Activated CD4-positive, alpha-beta T cell treated with anti-CD3 and anti-CD28 coated beads for 36 hours (primary cell): ENCODE results near the gene SYCP2. TPM values are rescaled to one million over a fixed set of nuclear protein-coding genes. Genes with fewer than 3 reads are reported as not detected.

ENCODE experiments used
- ATAC-seq: fragments of 200-7000 bp; cut with Tn5 transposase; one replicate; pipeline ENCODE4 v1.10.0; 2021; ENCODE audit warnings: mild to moderate bottlenecking, moderate library complexity
- CTCF ChIA-PET: fragments of 350-600 bp; sonication (Branson Sonifier 250); formaldehyde crosslinking; loops from one replicate; lab custom pipeline; 2021; ENCODE audit warnings: antibody characterized with exemption; lab: Charles Lee
- POLR2A ChIA-PET: fragments of 350-600 bp; sonication (Branson Sonifier 250); formaldehyde crosslinking; loops from one replicate; lab custom pipeline; 2021; ENCODE audit warnings: antibody characterized with exemption, inconsistent platforms; lab: Charles Lee
- DNase-seq: peaks from one replicate; pipeline ENCODE4 v3.0.0-alpha.2; 2020
- H3K27ac Mint-ChIP-seq: one replicate; pipeline ENCODE4 v1.8.0; 2021; ENCODE audit warnings: mixed read lengths
- H3K27me3 Mint-ChIP-seq: one replicate; pipeline ENCODE4 v1.8.0; 2021; ENCODE audit warnings: mixed read lengths
- H3K36me3 Mint-ChIP-seq: one replicate; pipeline ENCODE4 v1.8.0; 2021; ENCODE audit warnings: low read depth, mixed read lengths
- H3K4me1 Mint-ChIP-seq: one replicate; pipeline ENCODE4 v1.8.0; 2021; ENCODE audit warnings: mixed read lengths
- H3K4me3 Mint-ChIP-seq: one replicate; pipeline ENCODE4 v1.8.0; 2021; ENCODE audit warnings: mild to moderate bottlenecking, moderate library complexity, mixed read lengths
- H3K9me3 Mint-ChIP-seq: one replicate; pipeline ENCODE4 v1.8.0; 2021; ENCODE audit warnings: low read depth, mixed read lengths
- intact Hi-C, 2 experiments: fragments of 100-400 bp; cut with DNase I in 1 of 2; cut with micrococcal nuclease in 1 of 2; formaldehyde crosslinking; loops; one replicate each; pipeline versions ENCODE4 v1.14.2 to v1.15.1; 2022 to 2024; cut with DNase I, micrococcal nuclease
- total RNA-seq, 2 experiments: library from RNA; stranded (reverse); gene quantifications; one replicate each; pipeline ENCODE4 v1.2.3, GENCODE V29; 2021

The SYCP2 gene, protein sequence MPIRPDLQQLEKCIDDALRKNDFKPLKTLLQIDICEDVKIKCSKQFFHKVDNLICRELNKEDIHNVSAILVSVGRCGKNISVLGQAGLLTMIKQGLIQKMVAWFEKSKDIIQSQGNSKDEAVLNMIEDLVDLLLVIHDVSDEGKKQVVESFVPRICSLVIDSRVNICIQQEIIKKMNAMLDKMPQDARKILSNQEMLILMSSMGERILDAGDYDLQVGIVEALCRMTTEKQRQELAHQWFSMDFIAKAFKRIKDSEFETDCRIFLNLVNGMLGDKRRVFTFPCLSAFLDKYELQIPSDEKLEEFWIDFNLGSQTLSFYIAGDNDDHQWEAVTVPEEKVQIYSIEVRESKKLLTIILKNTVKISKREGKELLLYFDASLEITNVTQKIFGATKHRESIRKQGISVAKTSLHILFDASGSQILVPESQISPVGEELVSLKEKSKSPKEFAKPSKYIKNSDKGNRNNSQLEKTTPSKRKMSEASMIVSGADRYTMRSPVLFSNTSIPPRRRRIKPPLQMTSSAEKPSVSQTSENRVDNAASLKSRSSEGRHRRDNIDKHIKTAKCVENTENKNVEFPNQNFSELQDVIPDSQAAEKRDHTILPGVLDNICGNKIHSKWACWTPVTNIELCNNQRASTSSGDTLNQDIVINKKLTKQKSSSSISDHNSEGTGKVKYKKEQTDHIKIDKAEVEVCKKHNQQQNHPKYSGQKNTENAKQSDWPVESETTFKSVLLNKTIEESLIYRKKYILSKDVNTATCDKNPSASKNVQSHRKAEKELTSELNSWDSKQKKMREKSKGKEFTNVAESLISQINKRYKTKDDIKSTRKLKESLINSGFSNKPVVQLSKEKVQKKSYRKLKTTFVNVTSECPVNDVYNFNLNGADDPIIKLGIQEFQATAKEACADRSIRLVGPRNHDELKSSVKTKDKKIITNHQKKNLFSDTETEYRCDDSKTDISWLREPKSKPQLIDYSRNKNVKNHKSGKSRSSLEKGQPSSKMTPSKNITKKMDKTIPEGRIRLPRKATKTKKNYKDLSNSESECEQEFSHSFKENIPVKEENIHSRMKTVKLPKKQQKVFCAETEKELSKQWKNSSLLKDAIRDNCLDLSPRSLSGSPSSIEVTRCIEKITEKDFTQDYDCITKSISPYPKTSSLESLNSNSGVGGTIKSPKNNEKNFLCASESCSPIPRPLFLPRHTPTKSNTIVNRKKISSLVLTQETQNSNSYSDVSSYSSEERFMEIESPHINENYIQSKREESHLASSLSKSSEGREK (N-terminal part only)
- 1 to 10 TPM; 1.5 to 2.1 TPM for total RNA-seq

DNA sequence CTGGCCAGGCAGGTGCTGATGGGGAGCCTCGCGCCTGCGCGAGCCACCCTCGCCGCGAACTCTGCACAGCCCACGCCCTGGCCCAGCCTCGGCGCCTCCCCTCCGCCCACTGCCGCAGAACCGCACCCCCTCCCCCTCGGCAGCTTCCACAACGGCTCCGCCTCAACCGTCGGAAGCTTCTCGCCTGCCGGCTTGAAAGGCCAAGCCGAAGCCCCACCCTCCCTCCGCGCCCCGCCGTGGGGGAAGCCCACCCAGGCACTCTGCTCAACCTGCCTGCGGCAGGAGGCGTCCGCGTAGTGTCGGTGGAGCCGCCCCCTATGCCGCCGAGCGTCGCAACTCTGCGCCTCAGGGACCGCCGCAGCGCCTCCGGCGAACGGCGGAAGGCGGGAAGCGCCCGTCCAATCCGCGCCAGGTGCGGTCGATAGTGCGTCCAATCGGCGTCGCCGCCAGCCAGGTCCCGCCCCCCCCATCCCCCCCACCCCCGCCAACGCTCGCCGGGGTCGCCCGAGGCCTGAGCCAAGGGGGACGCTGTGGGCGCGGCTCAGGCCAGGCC is at the start of gene SYCP2:
Gene SYCP2, minus strand, starts transcription at position 342 of the 553 bp plus-strand sequence. CDS start 11,224 bp downstream, outside the sequence.
- Mint-ChIP-seq H3K4me1 (peaks cover 30% of the 10 kb centered on the region), H3K27ac (peak within 1 kb of the TSS; percentile 60), H3K27me3 (peaks cover 1% of the 10 kb centered on the region), H3K4me3 (peak within 1 kb of the TSS; percentile 63), H3K9me3 (no peaks in the 10 kb centered on the region), H3K36me3 (peaks cover 2% of the 10 kb centered on the region)
- intact Hi-C loops = no loop called here
- DNase-seq = peak; percentile 76
- ATAC-seq = peak; percentile 60
- ChIA-PET CTCF (interaction anchor here (0.6 to 4.4 kb wide), 6 partner anchors 12 to 260 kb away, joined by 3 to 48 read pairs (median 4); no protein-coding TSS in a partner anchor), POLR2A (interaction anchor here (0.7 kb wide), 1 partner anchor 1281 kb away, joined by 5 read pairs; no protein-coding TSS in a partner anchor)

DNA sequence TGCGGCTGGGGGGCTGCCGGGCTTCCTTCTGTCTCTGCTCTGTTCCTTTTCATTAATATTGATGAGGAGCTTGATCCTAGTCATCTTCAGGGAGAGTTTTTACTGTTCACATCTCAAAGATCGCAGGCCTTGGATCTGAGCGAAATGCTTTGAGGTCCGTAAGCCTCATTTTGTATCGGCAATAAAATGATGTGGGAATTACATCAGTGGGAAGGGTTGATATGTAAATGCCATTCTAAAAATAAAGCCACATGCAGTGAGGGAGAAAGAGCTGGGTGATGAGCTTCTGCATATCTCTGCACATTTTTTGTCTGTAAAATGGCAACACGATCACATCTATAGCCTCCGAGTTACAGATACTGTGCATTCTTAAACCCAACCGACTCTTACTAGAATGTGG is 49.6 kb upstream of the SYCP2 start:
- POLR2A ChIA-PET = no interaction called here
- DNase-seq (no peak), ATAC-seq (no peak)
- Mint-ChIP-seq H3K4me1 (no peaks in the 10 kb centered on the region), H3K27me3 (no peaks in the 10 kb centered on the region), H3K4me3 (no peak overlapping the region), H3K27ac (no peak overlapping the region), H3K36me3 (no peaks in the 10 kb centered on the region), H3K9me3 (no peaks in the 10 kb centered on the region)
- intact Hi-C loops = no loop called here
- CTCF ChIA-PET = no interaction called here

DNA sequence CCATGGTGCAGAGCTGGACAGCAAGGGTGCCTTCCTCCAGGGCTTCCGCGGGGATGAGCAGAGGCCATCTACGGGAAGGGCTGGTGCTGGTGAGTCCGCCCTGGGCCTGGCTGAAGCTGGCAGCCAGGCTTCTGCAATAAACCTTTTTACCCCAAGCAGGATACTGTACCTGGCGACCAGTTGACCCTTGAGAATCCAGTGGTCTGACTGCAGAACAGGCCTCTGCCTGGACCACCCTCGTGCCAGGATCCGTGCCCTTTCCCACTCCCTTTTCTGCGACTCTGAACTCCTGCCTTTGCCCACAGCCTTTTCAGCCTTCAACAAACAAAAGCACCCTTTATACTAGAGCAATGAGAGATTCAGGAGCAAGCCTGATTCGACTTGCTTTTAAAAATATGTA is 43.6 kb upstream of the SYCP2 start:
- DNase-seq (no peak), ATAC-seq (no peak)
- CTCF ChIA-PET = no interaction called here
- POLR2A ChIA-PET = no interaction called here
- Mint-ChIP-seq H3K9me3 (no peaks in the 10 kb centered on the region), H3K4me3 (no peak overlapping the region), H3K27ac (no peak overlapping the region), H3K36me3 (no peaks in the 10 kb centered on the region), H3K27me3 (no peaks in the 10 kb centered on the region), H3K4me1 (no peaks in the 10 kb centered on the region)
- intact Hi-C loops = no loop called here

DNA sequence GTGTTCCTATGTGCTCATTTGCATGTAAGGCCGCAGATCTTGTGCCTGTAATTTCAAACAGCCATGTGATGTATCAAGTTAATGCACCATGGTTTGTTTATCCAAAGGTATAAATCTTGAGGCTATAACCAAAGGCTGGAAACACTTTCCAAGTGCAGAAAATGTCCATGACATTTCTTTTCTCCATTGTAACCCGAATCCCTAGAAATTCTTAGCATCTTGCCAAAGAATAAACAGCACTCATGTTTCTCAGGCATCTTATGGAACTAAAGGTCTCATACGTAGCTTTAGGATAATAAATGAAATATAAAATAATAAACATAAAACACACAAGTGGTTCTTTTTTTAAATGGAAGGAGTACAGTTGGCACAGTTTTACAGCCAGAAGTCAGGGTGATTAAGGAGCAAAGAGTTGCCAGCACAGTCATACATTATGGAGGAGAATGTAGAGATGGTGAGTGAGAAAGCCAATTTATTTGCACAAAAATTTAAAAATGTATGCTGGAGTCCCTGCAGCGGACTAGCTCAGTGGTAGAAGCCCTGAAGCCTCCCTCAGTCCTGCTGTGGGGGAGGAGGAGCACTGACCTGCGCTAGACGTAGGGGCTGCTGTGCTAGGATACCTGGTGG is 42.8 kb upstream of the SYCP2 start:
- ChIA-PET CTCF (no interaction called here), POLR2A (no interaction called here)
- Mint-ChIP-seq H3K27me3 (no peaks in the 10 kb centered on the region), H3K36me3 (no peaks in the 10 kb centered on the region), H3K9me3 (no peaks in the 10 kb centered on the region), H3K4me3 (no peak overlapping the region), H3K4me1 (no peaks in the 10 kb centered on the region), H3K27ac (no peak overlapping the region)
- ATAC-seq (no peak), DNase-seq (no peak)
- intact Hi-C loops = no loop called here

DNA sequence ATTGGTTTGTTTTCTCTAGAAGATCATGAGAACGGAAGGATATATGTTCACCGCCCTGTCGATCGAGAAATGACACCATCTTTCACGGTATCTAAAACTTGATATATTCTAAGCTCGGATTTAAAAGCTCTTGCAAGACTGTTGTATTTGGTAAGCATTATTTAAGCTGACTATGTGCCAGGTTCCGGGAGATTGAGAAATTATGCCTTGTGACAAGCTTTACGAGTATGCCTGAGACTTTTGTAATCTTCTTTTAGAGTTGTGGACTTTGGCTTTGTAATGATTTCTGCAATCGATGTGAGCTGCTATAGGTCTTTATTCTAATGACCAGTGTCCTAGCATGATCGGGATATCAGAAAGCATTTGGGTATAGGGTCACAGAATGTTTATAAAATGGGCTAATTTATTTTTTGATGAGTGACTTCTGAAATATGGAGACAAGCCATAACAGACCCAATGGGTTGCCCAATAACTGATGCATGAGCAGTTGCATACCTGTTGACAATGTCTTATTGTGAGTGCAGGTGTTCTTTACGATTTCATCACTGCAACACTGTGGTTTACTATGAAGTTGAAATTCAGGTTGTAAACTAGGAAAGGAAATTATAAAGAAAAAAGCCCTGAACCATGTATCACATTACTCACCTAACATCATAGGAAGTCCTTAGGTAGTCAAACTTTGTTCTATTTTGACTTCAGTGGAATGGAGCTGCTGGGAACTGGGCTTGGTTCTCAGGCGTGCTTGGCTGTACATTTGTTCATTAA is 38.8 kb upstream of the SYCP2 start:
- Mint-ChIP-seq H3K36me3 (no peaks in the 10 kb centered on the region), H3K4me3 (no peak overlapping the region), H3K9me3 (no peaks in the 10 kb centered on the region), H3K4me1 (no peaks in the 10 kb centered on the region), H3K27me3 (no peaks in the 10 kb centered on the region), H3K27ac (no peak overlapping the region)
- ChIA-PET CTCF (interaction anchor here (0.6 to 1.3 kb wide), 3 partner anchors 16 to 356 kb away, joined by 3 to 4 read pairs (median 3); no protein-coding TSS in a partner anchor), POLR2A (no interaction called here)
- intact Hi-C loops = no loop called here
- DNase-seq = no peak
- no peak for ATAC-seq

DNA sequence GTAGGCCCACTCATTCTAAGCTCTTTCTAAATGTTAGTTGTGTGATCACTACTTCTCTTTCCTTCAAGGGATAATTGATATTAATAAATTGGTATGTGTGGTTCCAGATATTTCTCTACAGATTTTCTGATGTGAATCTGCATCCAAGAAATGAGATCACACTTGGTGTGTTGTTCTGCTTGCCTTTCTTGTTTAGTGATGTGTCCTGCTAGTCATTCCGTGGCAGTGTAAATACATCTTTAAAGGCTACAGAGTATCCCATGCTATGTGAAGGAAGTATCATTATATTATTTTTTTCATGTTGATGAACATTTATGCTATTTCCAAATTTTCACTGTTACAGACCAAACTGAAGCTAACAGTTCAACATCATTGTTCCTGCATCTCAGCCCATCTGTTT is 38.0 kb upstream of the SYCP2 start:
- Mint-ChIP-seq H3K4me3 (no peak overlapping the region), H3K27me3 (no peaks in the 10 kb centered on the region), H3K9me3 (no peaks in the 10 kb centered on the region), H3K36me3 (no peaks in the 10 kb centered on the region), H3K4me1 (no peaks in the 10 kb centered on the region), H3K27ac (no peak overlapping the region)
- ATAC-seq (no peak), DNase-seq (no peak)
- ChIA-PET POLR2A (no interaction called here), CTCF (interaction anchor here (0.6 to 1.3 kb wide), 3 partner anchors 15 to 356 kb away, joined by 3 to 4 read pairs (median 3); no protein-coding TSS in a partner anchor)
- intact Hi-C loops = no loop called here

DNA sequence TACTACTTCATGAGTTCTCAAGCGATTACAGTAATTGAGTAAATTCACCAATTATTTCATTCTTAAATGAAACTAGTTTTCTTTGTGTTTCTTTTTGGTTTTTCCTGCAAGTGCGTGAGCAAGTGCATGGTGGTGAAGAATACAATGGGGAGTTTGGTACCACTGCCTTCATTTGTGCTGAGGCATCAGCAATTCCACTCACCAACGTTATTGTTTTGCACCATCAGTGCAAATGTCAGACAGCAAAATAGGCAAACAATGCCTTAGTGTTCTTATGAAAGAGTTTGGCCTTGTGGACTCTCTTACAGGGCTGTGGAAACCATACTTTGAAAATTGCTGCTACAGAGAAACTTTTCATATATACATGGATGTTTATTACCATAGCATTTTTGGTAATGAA is 33.0 kb upstream of the SYCP2 start:
- ChIA-PET POLR2A (no interaction called here), CTCF (no interaction called here)
- DNase-seq (no peak), ATAC-seq (no peak)
- H3K27ac Mint-ChIP-seq = no peak overlapping the region
- H3K27me3 Mint-ChIP-seq = no peaks in the 10 kb centered on the region
- H3K36me3 Mint-ChIP-seq = no peaks in the 10 kb centered on the region
- H3K4me1 Mint-ChIP-seq = no peaks in the 10 kb centered on the region
- no peaks in the 10 kb centered on the region for H3K9me3 Mint-ChIP-seq
- intact Hi-C loops = no loop called here
- no peak overlapping the region for H3K4me3 Mint-ChIP-seq

DNA sequence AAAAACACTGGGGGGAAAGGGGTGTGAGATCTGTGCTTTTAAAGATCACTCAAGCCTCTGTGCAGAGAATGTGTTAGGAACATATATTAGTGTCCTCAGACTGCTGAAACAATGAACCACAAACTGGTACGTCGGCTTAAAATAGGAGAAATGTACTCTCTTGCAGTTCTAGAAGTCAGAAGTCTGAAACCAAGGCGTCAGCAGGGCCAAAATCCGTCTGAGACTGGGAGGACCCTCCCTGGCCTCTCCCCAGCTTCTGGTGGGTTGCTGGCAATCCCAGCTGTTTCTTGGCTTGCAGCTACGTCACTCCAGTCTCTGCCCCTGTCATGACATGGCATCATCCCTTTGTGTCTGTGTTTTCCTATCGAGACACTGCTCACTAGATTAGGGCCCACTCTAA is 28.7 kb upstream of the SYCP2 start:
- Mint-ChIP-seq H3K36me3 (no peaks in the 10 kb centered on the region), H3K9me3 (no peaks in the 10 kb centered on the region), H3K4me3 (no peak overlapping the region), H3K4me1 (no peaks in the 10 kb centered on the region), H3K27me3 (no peaks in the 10 kb centered on the region), H3K27ac (no peak overlapping the region)
- ATAC-seq (no peak), DNase-seq (no peak)
- intact Hi-C loops = no loop called here
- ChIA-PET CTCF (interaction anchor here (1.2 kb wide), 1 partner anchor 14 kb away, joined by 4 read pairs; no protein-coding TSS in a partner anchor), POLR2A (no interaction called here)

DNA sequence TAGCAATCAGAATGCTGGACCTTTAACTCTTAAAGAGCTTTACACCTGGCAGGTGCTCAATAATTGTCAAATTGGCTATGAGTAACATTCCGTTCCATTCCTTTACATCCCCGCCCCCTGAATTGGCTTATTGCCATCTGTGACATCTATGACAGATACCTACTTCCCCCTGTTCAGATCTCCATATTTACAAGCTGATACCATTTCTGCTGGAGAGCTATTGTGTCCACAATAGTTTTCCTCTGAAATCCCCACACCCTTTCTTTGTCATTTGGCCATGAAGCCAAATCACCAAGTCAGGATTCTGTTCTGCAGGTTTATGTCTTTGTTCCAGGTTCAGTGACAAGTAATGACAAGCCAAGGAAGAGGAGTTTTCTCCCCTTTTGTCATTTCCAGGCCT is 28.0 kb upstream of the SYCP2 start:
- POLR2A ChIA-PET = no interaction called here
- H3K4me3 Mint-ChIP-seq = no peak overlapping the region
- DNase-seq (no peak), ATAC-seq (no peak)
- intact Hi-C loops = no loop called here
- no peaks in the 10 kb centered on the region for H3K4me1 Mint-ChIP-seq
- no peak overlapping the region for H3K27ac Mint-ChIP-seq
- no peaks in the 10 kb centered on the region for H3K9me3 Mint-ChIP-seq
- H3K36me3 Mint-ChIP-seq = no peaks in the 10 kb centered on the region
- CTCF ChIA-PET = no interaction called here
- H3K27me3 Mint-ChIP-seq = no peaks in the 10 kb centered on the region

DNA sequence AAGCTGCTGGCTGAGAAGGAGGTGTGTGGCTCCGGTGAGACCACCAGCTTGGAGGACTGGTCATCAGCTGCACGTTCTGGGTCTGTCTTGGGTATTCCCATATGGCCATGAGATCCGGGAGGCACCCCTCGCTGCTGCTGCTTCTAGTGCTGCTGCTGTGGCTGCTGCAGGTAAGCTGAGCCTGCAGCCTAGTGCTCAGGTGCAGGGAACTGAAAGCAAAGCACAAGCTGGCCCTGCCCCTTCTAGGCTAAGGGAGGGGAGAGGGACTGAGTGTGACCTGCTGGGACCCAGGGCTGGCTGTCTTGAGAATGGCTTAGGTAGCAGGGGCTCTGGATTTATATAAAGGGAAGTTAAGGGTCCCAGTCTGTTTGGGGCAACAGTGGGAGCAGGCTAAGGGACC is 25.2 kb upstream of the SYCP2 start:
- no peaks in the 10 kb centered on the region for H3K27me3 Mint-ChIP-seq
- H3K27ac Mint-ChIP-seq = no peak overlapping the region
- CTCF ChIA-PET = interaction anchor here (1.0 to 1.2 kb wide), 2 partner anchors 10 to 30 kb away, joined by 3 to 4 read pairs; no protein-coding TSS in a partner anchor
- ATAC-seq = no peak
- no peak overlapping the region for H3K4me3 Mint-ChIP-seq
- H3K4me1 Mint-ChIP-seq = no peaks in the 10 kb centered on the region
- no peaks in the 10 kb centered on the region for H3K9me3 Mint-ChIP-seq
- no peaks in the 10 kb centered on the region for H3K36me3 Mint-ChIP-seq
- intact Hi-C loops = no loop called here
- POLR2A ChIA-PET = no interaction called here
- no peak for DNase-seq
